Measurements from ENCODE around the gene MIA.
"Not testable (repeated sequence)": the region's sequence is repeated elsewhere in the genome, so short reads cannot be mapped to it uniquely, and the experiment has no call there.

MIA gene

DNA sequence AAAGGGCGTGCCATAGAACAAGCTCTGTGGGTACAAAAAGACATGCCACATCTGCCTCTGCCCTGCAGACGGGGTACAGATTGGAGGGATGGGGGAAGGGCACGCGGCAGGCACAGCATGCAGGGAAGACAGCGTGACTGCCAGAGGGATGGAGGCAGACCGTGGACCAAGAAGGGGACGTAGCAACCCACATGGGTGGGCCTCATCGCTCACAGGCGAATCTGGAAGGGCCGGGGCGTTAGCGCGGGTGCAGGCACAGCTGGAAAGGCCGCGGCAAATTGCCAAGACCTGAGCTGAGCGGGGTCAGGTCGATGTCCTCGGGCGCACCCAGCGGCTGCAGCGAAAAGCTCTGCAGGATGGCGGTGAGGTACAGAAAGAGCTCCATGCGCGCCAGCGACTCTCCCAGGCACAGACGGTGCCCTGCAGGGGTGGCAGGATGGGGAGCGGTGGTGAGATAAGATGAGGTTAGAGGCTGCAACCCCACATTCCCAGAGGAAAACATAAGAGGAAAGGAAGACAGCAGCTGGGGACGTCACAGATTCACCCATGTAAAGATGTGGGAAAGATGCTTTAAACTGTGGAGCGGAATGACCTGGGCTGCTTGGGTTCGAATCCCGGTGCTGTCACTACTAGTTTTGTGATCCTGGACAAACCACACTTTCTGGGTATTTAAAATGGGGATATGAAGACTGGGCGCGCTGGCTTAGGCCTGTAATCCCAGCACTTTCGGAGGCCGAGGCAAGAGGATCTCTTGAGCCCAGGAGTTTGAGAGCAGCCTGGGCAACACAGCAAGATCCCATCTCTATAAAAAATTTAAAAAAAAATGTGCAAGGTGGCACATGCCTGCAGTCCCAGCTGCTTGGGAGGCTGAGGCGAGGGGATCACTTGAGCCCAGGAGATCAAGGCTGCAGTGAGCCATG is 43.4 kb downstream of the MIA start (continued):
- TF ChIP-seq ZFP37 (tag by site-specific recombination; IDR thresholded peaks at IDR 0.05): peak; percentile 28; the same call in 1 of the 2 replicates
- TF ChIP-seq, protein P1, sequence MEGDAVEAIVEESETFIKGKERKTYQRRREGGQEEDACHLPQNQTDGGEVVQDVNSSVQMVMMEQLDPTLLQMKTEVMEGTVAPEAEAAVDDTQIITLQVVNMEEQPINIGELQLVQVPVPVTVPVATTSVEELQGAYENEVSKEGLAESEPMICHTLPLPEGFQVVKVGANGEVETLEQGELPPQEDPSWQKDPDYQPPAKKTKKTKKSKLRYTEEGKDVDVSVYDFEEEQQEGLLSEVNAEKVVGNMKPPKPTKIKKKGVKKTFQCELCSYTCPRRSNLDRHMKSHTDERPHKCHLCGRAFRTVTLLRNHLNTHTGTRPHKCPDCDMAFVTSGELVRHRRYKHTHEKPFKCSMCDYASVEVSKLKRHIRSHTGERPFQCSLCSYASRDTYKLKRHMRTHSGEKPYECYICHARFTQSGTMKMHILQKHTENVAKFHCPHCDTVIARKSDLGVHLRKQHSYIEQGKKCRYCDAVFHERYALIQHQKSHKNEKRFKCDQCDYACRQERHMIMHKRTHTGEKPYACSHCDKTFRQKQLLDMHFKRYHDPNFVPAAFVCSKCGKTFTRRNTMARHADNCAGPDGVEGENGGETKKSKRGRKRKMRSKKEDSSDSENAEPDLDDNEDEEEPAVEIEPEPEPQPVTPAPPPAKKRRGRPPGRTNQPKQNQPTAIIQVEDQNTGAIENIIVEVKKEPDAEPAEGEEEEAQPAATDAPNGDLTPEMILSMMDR (tag by site-specific recombination; IDR thresholded peaks at IDR 0.05): peak; percentile 73
- 0 out of 2 replicates have a peak, but pooled peaks have one; percentile 11 for TF ChIP-seq GLIS1 (tag by site-specific recombination; IDR thresholded peaks at IDR 0.05)
- 0 out of 2 replicates have a peak, but pooled peaks have one; percentile 37 for TF ChIP-seq ZBTB8A (tag by site-specific recombination; IDR thresholded peaks at IDR 0.05)
- peak; percentile 50; the same call in 1 of the 2 replicates for TF ChIP-seq YY2 (tag by site-specific recombination; IDR thresholded peaks at IDR 0.05)
- TF ChIP-seq ZIC2 (tag by site-specific recombination; IDR thresholded peaks at IDR 0.05): peak; percentile 73
- TF ChIP-seq ZNF501 (tag by site-specific recombination; IDR thresholded peaks at IDR 0.05): peak; percentile 77; the same call in 1 of the 2 replicates
- TF ChIP-seq EGR2 (tag by site-specific recombination; IDR thresholded peaks at IDR 0.05; ENCODE audit: low read depth): peak; percentile 35; the same call in 1 of the 2 replicates
- TF ChIP-seq ZNF121 (tag by site-specific recombination; IDR thresholded peaks at IDR 0.05): peak; percentile 93

DNA sequence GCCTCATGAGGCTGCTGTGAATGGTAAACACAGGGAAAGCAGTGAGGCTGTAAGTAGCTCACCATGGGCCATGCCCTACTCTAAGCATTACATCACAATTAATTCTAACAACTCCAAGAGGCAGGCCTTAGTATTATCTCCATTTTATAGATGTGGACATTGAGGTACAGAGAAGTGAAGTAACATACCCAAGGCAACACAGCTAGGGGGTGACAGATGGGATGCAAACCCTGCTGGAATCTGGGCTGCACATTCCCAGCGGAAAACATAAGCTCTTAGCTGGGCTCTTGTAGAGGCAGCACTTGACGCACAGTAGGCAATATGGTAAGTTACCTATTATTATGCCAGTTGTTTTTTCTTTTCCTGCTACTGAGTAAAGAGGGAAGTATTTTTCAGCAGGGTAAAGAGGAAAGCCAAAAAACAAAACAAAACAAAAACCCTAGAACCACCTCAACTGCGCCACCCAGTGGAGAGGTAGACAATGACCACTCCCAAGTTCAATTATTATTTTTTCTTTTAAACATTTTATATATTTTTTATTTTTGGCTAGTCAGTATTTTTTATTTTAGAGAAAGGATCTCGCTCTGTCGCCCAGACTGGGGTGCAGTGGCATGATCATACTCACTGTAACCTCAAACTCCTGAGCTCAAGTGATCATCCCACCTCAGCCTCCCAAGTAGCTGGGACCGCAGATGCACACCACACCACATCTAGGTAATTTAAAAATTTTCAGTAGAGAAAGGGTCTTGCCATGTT is 44.3 kb downstream of the MIA start:
- not testable (repeated sequence) for H3K4me3 ChIP-seq (ENCODE audit: low read depth, low read length); H3K9me3 ChIP-seq (ENCODE audit: control insufficient read depth, insufficient read depth, low read depth, low read length); H3K27ac ChIP-seq (ENCODE audit: extremely low read depth, low read depth, low read length); H3K36me3 ChIP-seq (ENCODE audit: control insufficient read depth in 2 of 2, insufficient read depth in 1 of 2, low read length in 2 of 2)
- CTCF ChIA-PET: interaction anchor here (0.6 to 7.8 kb wide), 46 partner anchors 8 to 380 kb away, joined by 3 to 77 read pairs (median 4); partner anchors contain the start of genes EGLN2, MIA and RAB4B
- POLR2A ChIA-PET: interaction anchor here (0.5 to 1.7 kb wide), 6 partner anchors 41 to 157 kb away, joined by 3 to 6 read pairs (median 4); partner anchors contain the start of genes ACTMAP and RAB4B
- peaks cover 20% of the 10 kb centered on the region for H3K4me1 ChIP-seq (ENCODE audit: control insufficient read depth, insufficient read depth, low read length)
- peak; percentile 22; the same call in 1 of the 2 replicates for TF ChIP-seq SP7 (tag by site-specific recombination; IDR thresholded peaks at IDR 0.05)
- TF ChIP-seq, protein P2, sequence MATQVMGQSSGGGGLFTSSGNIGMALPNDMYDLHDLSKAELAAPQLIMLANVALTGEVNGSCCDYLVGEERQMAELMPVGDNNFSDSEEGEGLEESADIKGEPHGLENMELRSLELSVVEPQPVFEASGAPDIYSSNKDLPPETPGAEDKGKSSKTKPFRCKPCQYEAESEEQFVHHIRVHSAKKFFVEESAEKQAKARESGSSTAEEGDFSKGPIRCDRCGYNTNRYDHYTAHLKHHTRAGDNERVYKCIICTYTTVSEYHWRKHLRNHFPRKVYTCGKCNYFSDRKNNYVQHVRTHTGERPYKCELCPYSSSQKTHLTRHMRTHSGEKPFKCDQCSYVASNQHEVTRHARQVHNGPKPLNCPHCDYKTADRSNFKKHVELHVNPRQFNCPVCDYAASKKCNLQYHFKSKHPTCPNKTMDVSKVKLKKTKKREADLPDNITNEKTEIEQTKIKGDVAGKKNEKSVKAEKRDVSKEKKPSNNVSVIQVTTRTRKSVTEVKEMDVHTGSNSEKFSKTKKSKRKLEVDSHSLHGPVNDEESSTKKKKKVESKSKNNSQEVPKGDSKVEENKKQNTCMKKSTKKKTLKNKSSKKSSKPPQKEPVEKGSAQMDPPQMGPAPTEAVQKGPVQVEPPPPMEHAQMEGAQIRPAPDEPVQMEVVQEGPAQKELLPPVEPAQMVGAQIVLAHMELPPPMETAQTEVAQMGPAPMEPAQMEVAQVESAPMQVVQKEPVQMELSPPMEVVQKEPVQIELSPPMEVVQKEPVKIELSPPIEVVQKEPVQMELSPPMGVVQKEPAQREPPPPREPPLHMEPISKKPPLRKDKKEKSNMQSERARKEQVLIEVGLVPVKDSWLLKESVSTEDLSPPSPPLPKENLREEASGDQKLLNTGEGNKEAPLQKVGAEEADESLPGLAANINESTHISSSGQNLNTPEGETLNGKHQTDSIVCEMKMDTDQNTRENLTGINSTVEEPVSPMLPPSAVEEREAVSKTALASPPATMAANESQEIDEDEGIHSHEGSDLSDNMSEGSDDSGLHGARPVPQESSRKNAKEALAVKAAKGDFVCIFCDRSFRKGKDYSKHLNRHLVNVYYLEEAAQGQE (tag by site-specific recombination; IDR thresholded peaks at IDR 0.05): peak; percentile 16; the same call in 1 of the 2 replicates
- TF ChIP-seq ZXDB (tag by site-specific recombination; IDR thresholded peaks at IDR 0.05): peak; percentile 33; the same call in 1 of the 2 replicates
- TF ChIP-seq ZNF654 (tag by site-specific recombination; IDR thresholded peaks at IDR 0.05; ENCODE audit: low read depth): peak; percentile 54
- TF ChIP-seq ZSCAN30 (tag by site-specific recombination; IDR thresholded peaks at IDR 0.05): 0 out of 2 replicates have a peak, but pooled peaks have one; percentile 42
- peak; percentile 72 for TF ChIP-seq ZNF2 (tag by site-specific recombination; IDR thresholded peaks at IDR 0.05)
- TF ChIP-seq, protein P3, sequence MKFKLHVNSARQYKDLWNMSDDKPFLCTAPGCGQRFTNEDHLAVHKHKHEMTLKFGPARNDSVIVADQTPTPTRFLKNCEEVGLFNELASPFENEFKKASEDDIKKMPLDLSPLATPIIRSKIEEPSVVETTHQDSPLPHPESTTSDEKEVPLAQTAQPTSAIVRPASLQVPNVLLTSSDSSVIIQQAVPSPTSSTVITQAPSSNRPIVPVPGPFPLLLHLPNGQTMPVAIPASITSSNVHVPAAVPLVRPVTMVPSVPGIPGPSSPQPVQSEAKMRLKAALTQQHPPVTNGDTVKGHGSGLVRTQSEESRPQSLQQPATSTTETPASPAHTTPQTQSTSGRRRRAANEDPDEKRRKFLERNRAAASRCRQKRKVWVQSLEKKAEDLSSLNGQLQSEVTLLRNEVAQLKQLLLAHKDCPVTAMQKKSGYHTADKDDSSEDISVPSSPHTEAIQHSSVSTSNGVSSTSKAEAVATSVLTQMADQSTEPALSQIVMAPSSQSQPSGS (tag by site-specific recombination; IDR thresholded peaks at IDR 0.05; ENCODE audit: low read depth): peak; percentile 27; the same call in 1 of the 2 replicates
- TF ChIP-seq ZNF366 (tag by site-specific recombination; conservative IDR thresholded peaks at IDR 0.05): 0 out of 2 replicates have a peak, but pooled peaks have one; percentile 48
- 0 out of 2 replicates have a peak, but pooled peaks have one; percentile 5 for TF ChIP-seq FEZF1 (tag by site-specific recombination; IDR thresholded peaks at IDR 0.05)
- TF ChIP-seq, protein P1 (tag by site-specific recombination; IDR thresholded peaks at IDR 0.05): peak; percentile 67
- TF ChIP-seq REPIN1 (tag by site-specific recombination; IDR thresholded peaks at IDR 0.05; ENCODE audit: low read depth): 0 out of 2 replicates have a peak, but pooled peaks have one; percentile 20
- TF ChIP-seq, protein P4, sequence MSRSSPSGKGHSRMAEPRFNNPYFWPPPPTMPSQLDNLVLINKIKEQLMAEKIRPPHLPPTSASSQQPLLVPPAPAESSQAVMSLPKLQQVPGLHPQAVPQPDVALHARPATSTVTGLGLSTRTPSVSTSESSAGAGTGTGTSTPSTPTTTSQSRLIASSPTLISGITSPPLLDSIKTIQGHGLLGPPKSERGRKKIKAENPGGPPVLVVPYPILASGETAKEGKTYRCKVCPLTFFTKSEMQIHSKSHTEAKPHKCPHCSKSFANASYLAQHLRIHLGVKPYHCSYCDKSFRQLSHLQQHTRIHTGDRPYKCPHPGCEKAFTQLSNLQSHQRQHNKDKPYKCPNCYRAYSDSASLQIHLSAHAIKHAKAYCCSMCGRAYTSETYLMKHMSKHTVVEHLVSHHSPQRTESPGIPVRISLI (tag by site-specific recombination; IDR thresholded peaks at IDR 0.05): peak; percentile 16; the same call in 1 of the 2 replicates
- TF ChIP-seq OSR2 (tag by site-specific recombination; IDR thresholded peaks at IDR 0.05): 0 out of 2 replicates have a peak, but pooled peaks have one; percentile 5
- peak; percentile 25; the same call in 1 of the 2 replicates for TF ChIP-seq ZNF239 (tag by site-specific recombination; IDR thresholded peaks at IDR 0.05)
